Calu3 (cell line): ENCODE data around the gene HASPIN. TPM values are rescaled to one million over a fixed set of nuclear protein-coding genes. Genes with fewer than 3 reads are reported as not detected.
A peak's percentile ranks its signal among the peaks of the same experiment; 100 is the strongest.

Experiments used
- BruUV-seq: library from RNA; stranded (reverse); fragments of 400-500 nt; replicated peaks from 2 replicates; lab custom pipeline; 2021; lab: Mats Ljungman, UMichigan
- CTCF ChIA-PET: fragments of 300-600 bp; sonication (Branson Sonifier 250); formaldehyde crosslinking; loops from one replicate; lab custom pipeline; 2022; ENCODE audit warnings: antibody characterized with exemption; lab: Charles Lee
- DNase-seq: peaks from one replicate; pipeline ENCODE4 v3.0.0; 2022
- H3K27ac Mint-ChIP-seq: one replicate; pipeline ENCODE4 v1.8.0; 2022; ENCODE audit warnings: mixed read lengths; ENCODE audit not compliant: unreplicated experiment
- H3K27me3 Mint-ChIP-seq: one replicate; pipeline ENCODE4 v1.8.0; 2022; ENCODE audit warnings: mixed read lengths; ENCODE audit not compliant: unreplicated experiment
- H3K36me3 Mint-ChIP-seq: one replicate; pipeline ENCODE4 v1.8.0; 2022; ENCODE audit warnings: mild to moderate bottlenecking, moderate library complexity, mixed read lengths; ENCODE audit not compliant: insufficient read depth, unreplicated experiment
- H3K4me1 Mint-ChIP-seq: one replicate; pipeline ENCODE4 v1.8.0; 2022; ENCODE audit warnings: mild to moderate bottlenecking, low read depth, mixed read lengths; ENCODE audit not compliant: unreplicated experiment
- H3K4me3 Mint-ChIP-seq: one replicate; pipeline ENCODE4 v1.8.0; 2022; ENCODE audit warnings: mild to moderate bottlenecking, low read depth, moderate library complexity, mixed read lengths; ENCODE audit not compliant: unreplicated experiment
- H3K9me3 Mint-ChIP-seq: one replicate; pipeline ENCODE4 v1.8.0; 2022; ENCODE audit warnings: low read depth, mixed read lengths; ENCODE audit not compliant: unreplicated experiment
- intact Hi-C: fragments of 100-400 bp; cut with micrococcal nuclease; formaldehyde crosslinking; loops from one replicate; pipeline ENCODE4 v1.10.0; 2022; ENCODE audit not compliant: unreplicated experiment
- total RNA-seq: library from RNA; stranded (reverse); gene quantifications from 2 replicates; pipeline ENCODE4 v1.2.3, GENCODE V29; 2022
- TF ChIP-seq, protein P1 (sequence below): fragments of 200-600 bp; IDR thresholded peaks from one replicate; pipeline ENCODE4 v1.8.0; 2022; ENCODE audit warnings: antibody characterized with exemption; ENCODE audit not compliant: unreplicated experiment

Gene HASPIN
- total RNA-seq, 1 experiment from 2014 or later: 13.4 TPM

DNA sequence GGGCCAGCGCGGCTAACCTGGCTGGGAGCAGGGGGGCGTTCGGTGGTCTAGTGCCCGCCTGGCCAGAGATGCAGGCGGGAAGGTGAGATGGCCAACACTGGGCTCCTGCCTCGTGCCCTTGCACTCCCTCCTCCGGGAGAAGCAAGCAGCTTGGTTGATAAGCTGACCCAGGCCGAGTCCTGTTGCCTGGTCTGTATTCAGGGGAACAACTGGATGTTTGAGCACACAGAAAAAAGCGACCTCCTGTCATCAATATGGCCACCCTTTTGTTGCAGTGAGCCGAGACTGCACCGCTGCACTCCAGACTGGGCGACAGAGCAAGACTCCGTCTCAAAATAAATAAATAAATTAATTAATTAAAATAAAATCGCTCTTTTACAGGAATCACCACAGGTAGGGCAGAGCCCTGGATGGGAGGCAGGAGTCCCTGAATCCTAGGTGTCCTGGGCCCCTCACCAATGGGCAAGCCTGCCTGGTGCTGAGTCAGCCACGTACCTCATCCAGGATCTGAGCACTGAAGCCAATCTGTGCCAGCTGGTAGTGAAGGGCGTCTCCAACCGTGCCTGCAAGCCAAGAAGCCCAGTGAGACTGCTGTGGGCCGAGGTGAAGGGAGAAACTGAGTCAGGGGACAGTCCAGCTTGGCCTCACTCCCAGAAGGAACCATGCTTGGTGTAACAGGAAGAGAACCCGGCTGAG, 31.8 kb downstream of the HASPIN start:
- H3K9me3 Mint-ChIP-seq: no peaks in the 10 kb centered on the region
- no peak for DNase-seq
- H3K27ac Mint-ChIP-seq: peak overlapping the region; percentile 74

DNA sequence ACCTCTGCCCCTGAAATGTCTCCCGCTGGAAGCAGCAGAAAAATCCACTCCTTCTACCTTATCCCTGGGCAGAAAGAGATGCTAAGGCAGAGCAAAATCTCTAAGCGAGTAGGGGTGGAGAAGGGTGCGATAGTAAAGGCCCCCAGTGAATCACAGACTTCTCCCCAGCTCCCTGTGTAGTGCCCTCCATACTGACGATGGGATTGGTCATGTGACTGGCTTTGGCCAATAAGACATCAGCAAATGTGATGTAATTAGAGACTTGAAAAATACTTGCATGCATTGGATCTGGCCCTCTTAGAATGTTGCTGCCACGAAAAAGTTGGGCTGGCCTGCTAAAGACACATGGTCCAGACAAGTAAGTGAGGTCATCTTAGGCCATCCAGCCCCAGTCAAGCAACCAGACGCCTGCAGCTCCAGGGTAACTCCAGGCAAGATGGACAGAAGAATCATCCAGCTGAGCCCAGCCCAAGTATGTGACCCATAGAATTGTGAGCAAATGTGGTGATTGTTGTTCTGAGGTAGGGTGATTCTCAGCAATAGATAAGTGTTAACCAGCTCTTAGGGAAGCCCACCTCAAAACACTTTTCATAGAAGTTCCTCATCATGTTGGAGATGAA, 36.0 kb downstream of the HASPIN start:
- TF ChIP-seq, protein P1, sequence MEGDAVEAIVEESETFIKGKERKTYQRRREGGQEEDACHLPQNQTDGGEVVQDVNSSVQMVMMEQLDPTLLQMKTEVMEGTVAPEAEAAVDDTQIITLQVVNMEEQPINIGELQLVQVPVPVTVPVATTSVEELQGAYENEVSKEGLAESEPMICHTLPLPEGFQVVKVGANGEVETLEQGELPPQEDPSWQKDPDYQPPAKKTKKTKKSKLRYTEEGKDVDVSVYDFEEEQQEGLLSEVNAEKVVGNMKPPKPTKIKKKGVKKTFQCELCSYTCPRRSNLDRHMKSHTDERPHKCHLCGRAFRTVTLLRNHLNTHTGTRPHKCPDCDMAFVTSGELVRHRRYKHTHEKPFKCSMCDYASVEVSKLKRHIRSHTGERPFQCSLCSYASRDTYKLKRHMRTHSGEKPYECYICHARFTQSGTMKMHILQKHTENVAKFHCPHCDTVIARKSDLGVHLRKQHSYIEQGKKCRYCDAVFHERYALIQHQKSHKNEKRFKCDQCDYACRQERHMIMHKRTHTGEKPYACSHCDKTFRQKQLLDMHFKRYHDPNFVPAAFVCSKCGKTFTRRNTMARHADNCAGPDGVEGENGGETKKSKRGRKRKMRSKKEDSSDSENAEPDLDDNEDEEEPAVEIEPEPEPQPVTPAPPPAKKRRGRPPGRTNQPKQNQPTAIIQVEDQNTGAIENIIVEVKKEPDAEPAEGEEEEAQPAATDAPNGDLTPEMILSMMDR: no peak
- H3K4me3 Mint-ChIP-seq: no peak overlapping the region
- no peaks in the 10 kb centered on the region for H3K4me1 Mint-ChIP-seq
- no peaks in the 10 kb centered on the region for H3K9me3 Mint-ChIP-seq
- intact Hi-C loops: no loop called here
- no peaks in the 10 kb centered on the region for H3K27me3 Mint-ChIP-seq
- CTCF ChIA-PET: no interaction called here
- H3K36me3 Mint-ChIP-seq: peaks cover 6% of the 10 kb centered on the region
- H3K27ac Mint-ChIP-seq: no peak overlapping the region
- BruUV-seq: no TSS peak
- DNase-seq: no peak

More for the DNA sequence above, 31.8 kb downstream of the HASPIN start:
- Mint-ChIP-seq H3K4me3 (peak overlapping the region; percentile 76), H3K27me3 (peaks cover 12% of the 10 kb centered on the region), H3K4me1 (no peaks in the 10 kb centered on the region), H3K36me3 (peaks cover 11% of the 10 kb centered on the region)
- TSS peak; percentile 93 for BruUV-seq
- CTCF ChIA-PET: interaction anchor here (0.6 to 1.6 kb wide), 9 partner anchors 16 to 931 kb away, joined by 3 to 9 read pairs (median 4); partner anchors contain the start of gene HASPIN
- TF ChIP-seq, protein P1: no peak
- intact Hi-C loops: no loop called here

DNA sequence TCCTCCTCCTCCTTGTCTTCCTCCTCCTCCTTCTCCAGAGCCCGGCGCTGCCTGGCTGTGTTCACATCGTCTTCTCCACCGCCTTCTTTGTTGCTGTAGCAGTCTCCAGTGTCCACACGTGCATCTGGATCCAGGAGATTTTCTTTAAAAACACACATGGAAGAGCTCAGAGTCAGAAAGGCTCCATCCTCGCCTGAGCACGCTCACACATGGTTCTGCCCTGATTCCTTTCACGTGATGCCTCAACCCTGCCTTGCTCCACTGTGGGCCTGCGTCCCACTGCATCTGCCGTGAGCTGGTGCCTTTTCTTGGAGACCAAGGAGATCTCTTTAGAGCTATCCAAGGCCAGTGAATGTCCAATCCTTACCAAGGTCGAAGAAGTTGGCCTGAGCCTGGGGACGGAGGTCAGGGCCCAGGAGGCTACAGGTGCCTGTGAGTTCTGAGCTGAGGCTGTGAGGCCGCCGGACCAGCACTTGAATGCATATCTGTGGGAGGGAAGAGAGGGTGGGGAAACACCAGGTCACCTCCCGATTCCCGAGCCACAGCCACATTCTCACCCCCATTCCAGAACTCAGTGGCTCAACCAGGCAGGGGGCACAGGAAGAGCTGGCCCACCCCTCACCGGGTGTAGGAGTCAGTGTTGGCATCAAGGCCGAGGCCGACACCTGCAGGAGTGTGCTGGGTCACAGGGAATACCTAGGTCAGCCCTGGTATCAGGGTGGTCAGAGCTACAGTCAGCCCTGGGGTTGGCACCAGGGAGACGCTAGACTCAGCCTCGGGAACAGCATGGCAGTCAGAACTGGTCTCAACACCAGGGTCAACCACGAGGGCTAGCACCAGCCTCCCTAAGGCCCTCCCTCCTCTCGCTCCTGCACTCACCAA, 37.6 kb downstream of the HASPIN start:
- no TSS peak for BruUV-seq
- H3K36me3 Mint-ChIP-seq: no peaks in the 10 kb centered on the region
- TF ChIP-seq, protein P1: no peak
- no peak overlapping the region for H3K27ac Mint-ChIP-seq
- peaks cover 13% of the 10 kb centered on the region for H3K27me3 Mint-ChIP-seq
- no peaks in the 10 kb centered on the region for H3K9me3 Mint-ChIP-seq
- CTCF ChIA-PET: no interaction called here
- no peak for DNase-seq
- intact Hi-C loops: no loop called here
- no peaks in the 10 kb centered on the region for H3K4me1 Mint-ChIP-seq
- no peak overlapping the region for H3K4me3 Mint-ChIP-seq

DNA sequence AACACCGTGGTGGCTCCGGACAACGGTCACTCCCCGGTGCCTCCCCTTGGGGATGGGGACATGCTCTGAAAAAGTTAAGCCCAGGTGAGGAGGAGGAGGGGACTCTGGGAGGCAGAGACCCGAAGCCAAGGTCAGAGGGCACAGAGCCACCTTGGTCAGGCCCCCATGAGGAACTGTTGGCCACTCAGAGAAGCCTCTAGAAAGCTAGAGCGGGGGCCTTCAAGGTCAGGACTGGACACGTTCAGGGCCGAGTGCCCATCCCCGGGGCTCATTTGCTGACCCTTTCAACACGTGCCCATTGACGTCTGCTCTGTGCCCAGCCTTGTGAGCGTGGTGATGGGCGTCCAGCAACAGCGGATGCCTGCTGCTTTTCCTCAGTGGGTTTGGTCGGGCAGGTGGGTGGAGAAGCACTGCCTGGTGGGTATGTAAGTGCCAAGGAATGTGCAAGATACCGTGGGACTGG, 38.2 kb downstream of the HASPIN start:
- Mint-ChIP-seq H3K36me3 (no peaks in the 10 kb centered on the region), H3K27me3 (peaks cover 14% of the 10 kb centered on the region), H3K4me3 (no peak overlapping the region), H3K9me3 (no peaks in the 10 kb centered on the region), H3K27ac (no peak overlapping the region), H3K4me1 (no peaks in the 10 kb centered on the region)
- CTCF ChIA-PET: interaction anchor here (0.7 kb wide), 1 partner anchor 231 kb away, joined by 6 read pairs; no protein-coding TSS in a partner anchor
- no TSS peak for BruUV-seq
- TF ChIP-seq, protein P1: no peak
- intact Hi-C loops: no loop called here
- DNase-seq: no peak
